LHCN-M2 (cell line): ENCODE results near the gene BIRC5. TPM values are rescaled to one million over a fixed set of nuclear protein-coding genes. Genes with fewer than 3 reads are reported as not detected.
A peak's percentile ranks its signal among the peaks of the same experiment; 100 is the strongest.

Source experiments
- DNase-seq: peaks from one replicate; pipeline ENCODE4 v3.0.0-alpha.2; 2012; ENCODE audit warnings: low read depth
- total RNA-seq: library from RNA; depleted of rRNA; stranded (reverse); fragments of >200 nt; gene quantifications from 2 replicates; pipeline ENCODE4 v1.2.3, GENCODE V29; 2014; rRNA removed

The BIRC5 gene
- total RNA-seq, 1 experiment from 2014 or later: 192 TPM

DNA sequence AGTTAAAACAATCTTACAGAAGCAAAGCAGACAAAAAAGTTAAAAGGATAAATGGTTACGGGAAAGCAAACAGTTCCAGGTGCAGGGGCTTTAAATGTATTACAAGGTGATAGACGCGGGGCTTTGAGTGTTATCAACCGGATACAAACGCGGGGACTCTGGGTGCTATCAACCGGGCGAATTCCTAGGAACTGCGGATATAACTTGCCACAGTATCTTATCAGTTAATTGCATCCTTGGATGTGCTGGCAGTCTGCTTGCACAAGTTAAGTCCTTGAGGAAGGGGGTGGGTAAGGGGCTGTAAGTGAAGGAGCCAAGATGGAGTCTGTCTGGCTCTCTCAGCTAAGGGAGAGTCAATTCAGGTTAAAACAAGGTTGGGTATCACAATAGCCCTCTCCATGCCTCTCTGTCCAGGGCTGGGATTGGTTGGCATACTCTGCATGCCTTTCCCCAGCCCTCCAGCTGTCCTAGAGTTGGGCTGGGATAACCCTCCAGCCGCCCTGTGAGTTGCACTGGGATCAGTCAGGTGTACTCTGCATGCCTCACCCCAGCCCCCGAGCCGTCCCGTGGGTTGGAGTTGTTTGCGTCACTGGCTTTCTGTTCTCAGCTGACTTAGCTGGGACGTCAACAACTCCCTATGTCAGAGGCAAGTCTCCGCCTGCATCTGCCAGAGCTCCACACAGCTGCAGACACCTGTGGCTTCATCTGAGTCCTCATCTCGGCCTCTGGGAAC is 58.3 kb downstream of the BIRC5 start:
- peak; percentile 42 for DNase-seq

- no peak for DNase-seq
Measured at GRCh38 chr17:78272914-78273258, 58.8 kb downstream of the BIRC5 start.

- DNase-seq: no peak
Measured at GRCh38 chr17:78273813-78274212, 59.8 kb downstream of the BIRC5 start.

Other genes starting within 250 kb of the BIRC5 start
- 0.11 TPM in 1 of 2 replicates, not detected in the other for gene TMC6, start 85.5 kb upstream of the BIRC5 start, total RNA-seq
- gene TMC8, start 83.5 kb upstream of the BIRC5 start, total RNA-seq: not detected in 2 replicates
- gene C17orf99, start 67.9 kb upstream of the BIRC5 start, total RNA-seq: not detected in 2 replicates
- gene SYNGR2, start 45.7 kb upstream of the BIRC5 start, total RNA-seq: 0.45 and 1.6 TPM in 2 replicates
- gene TK1, start 27.2 kb upstream of the BIRC5 start, total RNA-seq: 179 and 198 TPM in 2 replicates
- gene AFMID, start 26.9 kb upstream of the BIRC5 start, total RNA-seq: 25.6 and 34.7 TPM in 2 replicates
- not detected in 2 replicates for gene TMEM235, start 17.4 kb downstream of the BIRC5 start, total RNA-seq
- gene SOCS3, start 145.8 kb downstream of the BIRC5 start, total RNA-seq: 29.3 and 32.8 TPM in 2 replicates
- gene PGS1, start 164.4 kb downstream of the BIRC5 start, total RNA-seq: 31.9 and 35.0 TPM in 2 replicates